HCT116 (cell line): Measurements from ENCODE around the gene CKM. TPM values are rescaled to one million over a fixed set of nuclear protein-coding genes. Genes with fewer than 3 reads are reported as not detected.

ENCODE experiments used
- ATAC-seq: fragments of 200-7000 bp; cut with Tn5 transposase; 2 replicates; pipeline ENCODE4 v1.9.1; 2020; ENCODE audit warnings: mild to moderate bottlenecking, moderate library complexity
- BruUV-seq: library from RNA; stranded (reverse); fragments of 400-500 nt; replicated peaks from 2 replicates; lab custom pipeline; 2021; lab: Mats Ljungman, UMichigan
- CTCF ChIA-PET: fragments of 300-600 bp; sonication (Branson Sonifier 250); formaldehyde crosslinking; loops from one replicate; lab custom pipeline; 2021; ENCODE audit warnings: antibody characterized with exemption; lab: Charles Lee
- POLR2A ChIA-PET: fragments of 300-600, 350-600 bp; sonication (Branson Sonifier 250); formaldehyde crosslinking; loops from one replicate; lab custom pipeline; 2021; ENCODE audit warnings: antibody characterized with exemption; lab: Charles Lee
- RAD21 ChIA-PET, 2 experiments: fragments of 300-600 bp; sonication (Branson Sonifier 250); formaldehyde crosslinking; loops; one replicate each; lab custom pipeline; 2023; ENCODE audit warnings: low total read pairs in 2 of 2; ENCODE audit not compliant: uncharacterized antibody in 2 of 2, unreplicated experiment in 2 of 2, low non-redundant PET in 1 of 2; lab: Charles Lee
- DNase-seq: peaks from one replicate; pipeline ENCODE4 v3.0.0-alpha.2; 2010; ENCODE audit warnings: low read depth, low spot score
- H2AFZ ChIP-seq: fragments of 200-600 bp; shearing (Covaris generic), sonication (generic); 2 replicates; pipeline ENCODE4 v1.6.1; 2017; ENCODE audit warnings: low read depth, mixed run types, mixed read lengths, antibody characterized with exemption, low read length; ENCODE audit not compliant: poor library complexity, severe bottlenecking
- H3K27ac ChIP-seq: 2 replicates; pipeline ENCODE4 v1.5.1; 2012; ENCODE audit warnings: low read depth, low read length
- H3K27me3 ChIP-seq: fragments of 200-600 bp; sonication (generic); 2 replicates; pipeline ENCODE4 v1.6.1; 2016; ENCODE audit warnings: mixed run types, low read length, mixed read lengths; ENCODE audit not compliant: insufficient read depth
- H3K36me3 ChIP-seq, 2 experiments: fragments of 200-500 bp in 1 of 2; fragments of 200-600 bp in 1 of 2; sonication (Bioruptor generic) in 1 of 2; sonication (generic) in 1 of 2; 2 replicates each; pipeline versions ENCODE4 v1.5.1 to v1.6.1; 2014 to 2016; ENCODE audit warnings: low read length in 2 of 2, inconsistent platforms in 1 of 2, mixed read lengths in 1 of 2, mixed run types in 1 of 2; ENCODE audit not compliant: insufficient read depth in 2 of 2, control insufficient read depth in 1 of 2
- H3K4me1 ChIP-seq, 2 experiments: fragments of 200-600 bp in 1 of 2; sonication (generic) in 1 of 2; 2 replicates each; pipeline versions ENCODE4 v1.5.1 to v1.6.1; 2012 to 2017; ENCODE audit warnings: low read length in 2 of 2, inconsistent platforms in 1 of 2, mild to moderate bottlenecking in 1 of 2, mixed read lengths in 1 of 2, mixed run types in 1 of 2, moderate library complexity in 1 of 2; ENCODE audit not compliant: insufficient read depth in 2 of 2, control insufficient read depth in 1 of 2
- H3K4me2 ChIP-seq: fragments of 200-600 bp; sonication (generic); 2 replicates; pipeline ENCODE4 v1.6.1; 2017; ENCODE audit warnings: mixed run types, low read length, mixed read lengths
- H3K4me3 ChIP-seq, 2 experiments: fragments of 200-600 bp in 1 of 2; sonication (generic) in 1 of 2; replicated peaks in 1 of 2; 2 replicates each; pipeline ENCODE4 v1.5.1; 2011 to 2016; ENCODE audit warnings: low read length in 2 of 2, control low read depth in 1 of 2, low read depth in 1 of 2, mild to moderate bottlenecking in 1 of 2, mixed read lengths in 1 of 2, mixed run types in 1 of 2
- H3K79me2 ChIP-seq: fragments of 200-600 bp; sonication (generic); 2 replicates; pipeline ENCODE4 v1.6.1; 2017; ENCODE audit warnings: mild to moderate bottlenecking, mixed run types, low read length, moderate library complexity, mixed read lengths; ENCODE audit not compliant: insufficient read depth
- H3K9ac ChIP-seq: fragments of 200-600 bp; sonication (generic); 2 replicates; pipeline ENCODE4 v1.6.1; 2016; ENCODE audit warnings: low read length, mixed read lengths
- H3K9me2 ChIP-seq: fragments of 200-600 bp; sonication (generic), shearing (Covaris generic); 2 replicates; pipeline ENCODE4 v1.6.1; 2017; ENCODE audit warnings: mixed run types, mild to moderate bottlenecking, moderate library complexity; ENCODE audit not compliant: insufficient read depth
- H3K9me3 ChIP-seq, 2 experiments: fragments of 200-500 bp in 1 of 2; fragments of 200-600 bp in 1 of 2; sonication (Bioruptor generic) in 1 of 2; sonication (generic) in 1 of 2; 2 replicates each; pipeline ENCODE4 v1.6.1; 2014 to 2017; ENCODE audit warnings: low read length in 2 of 2, mixed read lengths in 2 of 2, inconsistent platforms in 1 of 2, low read depth in 1 of 2, mild to moderate bottlenecking in 1 of 2, mixed run types in 1 of 2, moderate library complexity in 1 of 2; ENCODE audit not compliant: control insufficient read depth in 1 of 2, insufficient read depth in 1 of 2
- H4K20me1 ChIP-seq: fragments of 200-600 bp; sonication (generic), shearing (Covaris generic); 2 replicates; pipeline ENCODE4 v1.6.1; 2017; ENCODE audit warnings: mixed run types, mild to moderate bottlenecking, moderate library complexity; ENCODE audit not compliant: insufficient read depth
- CBX3 ChIP-seq: IDR thresholded peaks from 2 replicates; pipeline ENCODE4 v1.6.1; 2012; ENCODE audit warnings: low read depth
- CEBPB ChIP-seq: IDR thresholded peaks from 2 replicates; pipeline ENCODE4 v1.6.1; 2012; ENCODE audit warnings: low read depth
- CTCF ChIP-seq, 3 experiments: fragments of 200-600 bp in 1 of 3; sonication (generic) in 1 of 3; IDR thresholded peaks in 2 of 3; conservative IDR thresholded peaks in 1 of 3; 2 replicates each; pipeline ENCODE4 v1.5.1; 2012 to 2017; ENCODE audit warnings: low read depth in 2 of 3, low read length in 2 of 3, antibody characterized with exemption in 1 of 3, borderline replicate concordance in 1 of 3, control low read depth in 1 of 3, mild to moderate bottlenecking in 1 of 3, mixed read lengths in 1 of 3, mixed run types in 1 of 3, moderate library complexity in 1 of 3; ENCODE audit not compliant: insufficient read depth in 1 of 3
- EGR1 ChIP-seq: IDR thresholded peaks from 2 replicates; pipeline ENCODE4 v1.6.1; 2012; ENCODE audit warnings: low read depth
- ELF1 ChIP-seq: IDR thresholded peaks from 2 replicates; pipeline ENCODE4 v1.6.1; 2012; ENCODE audit warnings: low read depth, borderline replicate concordance
- EZH2 ChIP-seq: fragments of 200-600 bp; sonication (generic); IDR thresholded peaks from 2 replicates; pipeline ENCODE4 v1.6.1; 2017; ENCODE audit warnings: antibody characterized with exemption, mixed run types
- EZH2phosphoT487 ChIP-seq: fragments of 200-600 bp; IDR thresholded peaks from 2 replicates; pipeline ENCODE4 v1.6.1; 2018; ENCODE audit warnings: antibody characterized with exemption, borderline replicate concordance
- FOSL1 ChIP-seq: IDR thresholded peaks from 2 replicates; pipeline ENCODE4 v1.6.1; 2012; ENCODE audit warnings: low read depth
- JUND ChIP-seq: IDR thresholded peaks from 2 replicates; pipeline ENCODE4 v1.6.1; 2012
- POLR2A ChIP-seq: IDR thresholded peaks from 2 replicates; pipeline ENCODE4 v1.7.0; 2011; ENCODE audit warnings: borderline replicate concordance; ENCODE audit not compliant: insufficient read depth, insufficient read length; ENCODE audit errors: extremely low read depth
- POLR2AphosphoS5 ChIP-seq: IDR thresholded peaks from 2 replicates; pipeline ENCODE4 v1.6.1; 2011; ENCODE audit warnings: mild to moderate bottlenecking, low read depth, low read length, moderate library complexity
- RAD21 ChIP-seq: IDR thresholded peaks from 2 replicates; pipeline ENCODE4 v1.6.1; 2012; ENCODE audit warnings: low read depth, mild to moderate bottlenecking
- REST ChIP-seq: IDR thresholded peaks from 2 replicates; pipeline ENCODE4 v1.6.1; 2012; ENCODE audit warnings: low read depth
- SIN3A ChIP-seq: IDR thresholded peaks from 2 replicates; pipeline ENCODE4 v1.6.1; 2012; ENCODE audit warnings: low read depth
- SP1 ChIP-seq: IDR thresholded peaks from 2 replicates; pipeline ENCODE4 v1.6.1; 2012; ENCODE audit warnings: low read depth
- SRF ChIP-seq: IDR thresholded peaks from 2 replicates; pipeline ENCODE4 v1.6.1; 2012; ENCODE audit warnings: low read depth
- TCF7L2 ChIP-seq: IDR thresholded peaks from 2 replicates; pipeline ENCODE4 v1.7.0; 2011; ENCODE audit warnings: borderline replicate concordance, inconsistent platforms; ENCODE audit not compliant: insufficient read depth, insufficient read length; ENCODE audit errors: extremely low read depth
- YY1 ChIP-seq: IDR thresholded peaks from 2 replicates; pipeline ENCODE4 v1.6.1; 2011; ENCODE audit warnings: low read length, low read depth, moderate library complexity, mild to moderate bottlenecking; ENCODE audit not compliant: insufficient replicate concordance; ENCODE audit errors: extremely low read depth
- ZBTB33 ChIP-seq: IDR thresholded peaks from 2 replicates; pipeline ENCODE4 v1.6.1; 2011; ENCODE audit warnings: mild to moderate bottlenecking, low read length, moderate library complexity; ENCODE audit not compliant: insufficient replicate concordance; ENCODE audit errors: extremely low read depth
- ZFX ChIP-seq: fragments of 450-650 bp; IDR thresholded peaks from 2 replicates; pipeline ENCODE4 v1.6.1; 2017
- intact Hi-C: fragments of 100-400 bp; cut with micrococcal nuclease; formaldehyde crosslinking; loops from 2 replicates; pipeline ENCODE4 v1.10.0; 2022
- total RNA-seq: library from RNA; stranded (reverse); gene quantifications from one replicate; pipeline ENCODE4 v1.2.1, GENCODE V29; 2021; ENCODE audit not compliant: unreplicated experiment

Gene CKM
- total RNA-seq, 1 experiment from 2014 or later = not detected

- ATAC-seq (no peak), DNase-seq (no peak)
- no peaks in the 10 kb centered on the region for H3K9me2 ChIP-seq
- intact Hi-C loops = no loop called here
- H3K4me3 ChIP-seq = no peak overlapping the region
- H3K27ac ChIP-seq = no peak overlapping the region
- TF ChIP-seq ZBTB33 = no peak
- no peak for TF ChIP-seq POLR2AphosphoS5
- TF ChIP-seq SRF = no peak
- no peak for TF ChIP-seq TCF7L2
- no peak for TF ChIP-seq SP1
- TF ChIP-seq CEBPB = no peak
- no peak for TF ChIP-seq ELF1
- TF ChIP-seq CBX3 = no peak
- no peak for TF ChIP-seq REST
- TF ChIP-seq EGR1 = no peak
- TF ChIP-seq JUND = no peak
- no peak for TF ChIP-seq CTCF (IDR thresholded peaks at IDR 0.05 in 2 of 3, conservative IDR thresholded peaks at IDR 0.05 in 1 of 3; ENCODE audit: borderline replicate concordance in 1 of 3, insufficient read depth in 1 of 3, low read depth in 2 of 3, low read length in 2 of 3)
- TF ChIP-seq RAD21 = no peak
- TF ChIP-seq EZH2phosphoT487 = no peak
- no peak for TF ChIP-seq SIN3A
- no peak for TF ChIP-seq ZFX
- no peak for TF ChIP-seq FOSL1
- no peak for TF ChIP-seq EZH2
- no peak for TF ChIP-seq POLR2A
- TF ChIP-seq YY1 = no peak
- H3K27me3 ChIP-seq = no peaks in the 10 kb centered on the region
- H3K9ac ChIP-seq = no peak overlapping the region
- BruUV-seq = no TSS peak
- no peak overlapping the region for H3K4me2 ChIP-seq
- ChIA-PET CTCF (no interaction called here), RAD21 (no interaction called here), POLR2A (no interaction called here)
- H4K20me1 ChIP-seq = no peaks in the 10 kb centered on the region
- peaks cover 3 to 24% of the 10 kb centered on the region in 2 experiments; a peak in 3 of 4 replicates for H3K4me1 ChIP-seq
- no peaks in the 10 kb centered on the region for H3K79me2 ChIP-seq
- H2AFZ ChIP-seq = no peak overlapping the region
- H3K36me3 ChIP-seq = no peaks in the 10 kb centered on the region
- no peaks in the 10 kb centered on the region for H3K9me3 ChIP-seq
These were observed 24.4 kb downstream of the CKM start for GRCh38 chr19:45298264-45298663.
